ENCODE data around the gene CUX1. TPM values are rescaled to one million over a fixed set of nuclear protein-coding genes. Genes with fewer than 3 reads are reported as not detected.

Gene CUX1
- total RNA-seq, 3 donors from 2014 or later, result 35.1 to 54.4 (median 41.1) TPM

DNA sequence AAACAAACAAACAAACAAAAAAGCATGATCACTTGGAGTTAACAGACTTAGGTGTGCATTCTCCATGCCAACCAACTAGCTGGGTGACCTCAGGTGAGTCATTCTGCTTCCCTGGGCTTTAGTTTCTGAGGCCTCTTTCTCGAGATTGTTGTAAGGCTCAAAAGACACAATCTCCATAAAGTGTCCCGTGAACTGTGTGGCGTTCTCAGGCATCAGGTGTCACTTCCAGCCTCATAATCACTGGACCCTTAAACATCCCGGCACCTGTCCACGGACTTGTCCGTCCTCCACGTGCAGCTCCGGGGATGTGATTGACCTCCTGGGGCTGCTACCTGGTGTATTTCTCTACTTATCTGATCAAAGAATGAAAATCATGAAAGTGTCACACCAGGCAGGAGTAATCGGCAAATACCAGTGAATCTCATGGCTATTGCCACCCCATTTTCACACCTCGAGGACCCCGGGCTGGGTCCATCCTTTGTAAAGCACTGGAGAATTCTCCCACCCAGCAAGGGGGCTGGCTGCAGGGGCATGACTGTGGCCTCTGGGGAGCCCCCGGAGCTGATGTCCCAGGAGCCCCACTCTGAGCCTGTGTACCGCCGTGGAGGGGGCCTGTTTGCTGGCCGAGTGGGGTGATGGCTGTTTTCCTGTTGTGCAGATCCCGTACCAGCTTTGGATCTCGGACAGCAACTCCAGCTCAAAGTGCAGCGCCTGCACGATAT lies 279.4 kb downstream of the CUX1 start:
- no peak overlapping the region for H3K4me3 ChIP-seq
- no peak for DNase-seq (ENCODE audit: low spot score in 2 of 2)
- no peak overlapping the region for H3K27ac ChIP-seq
- H3K36me3 ChIP-seq, result no peaks in the 10 kb centered on the region
- intact Hi-C loops (cut with DNase I; ENCODE audit: low total_unique reads), result no loop called here
- H3K9me3 ChIP-seq, result no peaks in the 10 kb centered on the region
- TF ChIP-seq POLR2AphosphoS5 (IDR thresholded peaks at IDR 0.05) (no peak), POLR2A (IDR thresholded peaks at IDR 0.05) (no peak)
- TF ChIP-seq, protein P1, sequence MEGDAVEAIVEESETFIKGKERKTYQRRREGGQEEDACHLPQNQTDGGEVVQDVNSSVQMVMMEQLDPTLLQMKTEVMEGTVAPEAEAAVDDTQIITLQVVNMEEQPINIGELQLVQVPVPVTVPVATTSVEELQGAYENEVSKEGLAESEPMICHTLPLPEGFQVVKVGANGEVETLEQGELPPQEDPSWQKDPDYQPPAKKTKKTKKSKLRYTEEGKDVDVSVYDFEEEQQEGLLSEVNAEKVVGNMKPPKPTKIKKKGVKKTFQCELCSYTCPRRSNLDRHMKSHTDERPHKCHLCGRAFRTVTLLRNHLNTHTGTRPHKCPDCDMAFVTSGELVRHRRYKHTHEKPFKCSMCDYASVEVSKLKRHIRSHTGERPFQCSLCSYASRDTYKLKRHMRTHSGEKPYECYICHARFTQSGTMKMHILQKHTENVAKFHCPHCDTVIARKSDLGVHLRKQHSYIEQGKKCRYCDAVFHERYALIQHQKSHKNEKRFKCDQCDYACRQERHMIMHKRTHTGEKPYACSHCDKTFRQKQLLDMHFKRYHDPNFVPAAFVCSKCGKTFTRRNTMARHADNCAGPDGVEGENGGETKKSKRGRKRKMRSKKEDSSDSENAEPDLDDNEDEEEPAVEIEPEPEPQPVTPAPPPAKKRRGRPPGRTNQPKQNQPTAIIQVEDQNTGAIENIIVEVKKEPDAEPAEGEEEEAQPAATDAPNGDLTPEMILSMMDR (IDR thresholded peaks at IDR 0.05), result no peak
- no peaks in the 10 kb centered on the region for H3K4me1 ChIP-seq
- no peaks in the 10 kb centered on the region for H3K27me3 ChIP-seq

DNA sequence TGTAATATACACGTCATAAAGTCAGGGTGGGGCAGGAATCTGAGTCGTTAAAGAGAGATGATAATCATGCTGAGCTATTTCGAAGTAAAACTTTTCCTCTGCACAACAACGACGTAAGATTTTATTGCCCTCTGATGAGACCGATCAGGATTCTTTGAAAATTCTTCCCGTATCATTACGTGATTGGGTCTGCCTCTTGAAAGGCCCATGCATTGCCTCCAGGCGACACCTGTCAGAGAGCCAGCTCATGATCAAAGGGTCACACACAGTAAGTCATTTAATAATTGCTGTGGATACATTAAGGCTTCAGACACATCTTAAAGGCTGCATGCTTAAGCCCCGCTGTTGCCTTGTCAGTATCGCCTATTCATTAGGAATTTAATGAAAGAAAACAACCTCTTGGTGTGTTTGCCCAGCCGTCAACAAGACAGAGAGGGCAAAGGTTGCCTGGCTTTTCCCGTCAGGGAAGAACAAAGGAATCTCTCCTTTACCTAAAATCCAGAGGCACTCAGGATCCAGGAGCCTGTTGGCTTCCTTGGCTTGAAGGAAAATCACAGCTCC lies 280.3 kb downstream of the CUX1 start:
- Histone ChIP-seq H3K27me3 (no peaks in the 10 kb centered on the region), H3K4me3 (no peak overlapping the region), H3K9me3 (no peaks in the 10 kb centered on the region), H3K4me1 (no peaks in the 10 kb centered on the region), H3K36me3 (no peaks in the 10 kb centered on the region), H3K27ac (no peak overlapping the region)
- intact Hi-C loops (cut with DNase I; ENCODE audit: low total_unique reads), result no loop called here
- TF ChIP-seq POLR2AphosphoS5 (IDR thresholded peaks at IDR 0.05) (no peak), POLR2A (IDR thresholded peaks at IDR 0.05) (no peak)
- TF ChIP-seq, protein P1 (IDR thresholded peaks at IDR 0.05), result no peak
- no peak for DNase-seq (ENCODE audit: low spot score in 2 of 2)

DNA sequence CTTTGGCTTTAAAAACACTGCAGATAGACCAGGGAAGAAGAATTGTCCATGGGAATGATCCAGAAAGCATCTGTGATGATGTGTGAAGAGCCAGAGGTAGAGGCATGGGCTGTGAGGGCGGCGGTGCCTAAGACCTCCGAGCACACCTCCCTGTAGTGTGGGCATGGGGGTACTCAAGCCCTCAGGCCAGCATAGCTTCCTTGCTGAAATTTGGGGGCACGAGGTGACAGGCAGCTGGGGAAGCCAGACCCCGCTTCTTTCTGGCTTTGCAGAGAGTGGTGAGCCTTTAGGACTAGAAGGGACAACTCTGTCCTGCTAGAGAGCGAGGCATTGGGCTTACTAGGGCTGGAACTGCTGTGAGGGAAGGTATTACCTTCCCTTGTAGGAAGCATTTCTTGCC lies 281.6 kb downstream of the CUX1 start:
- no peak for DNase-seq (ENCODE audit: low spot score in 2 of 2)
- H3K27me3 ChIP-seq, result no peaks in the 10 kb centered on the region
- no peak for TF ChIP-seq POLR2AphosphoS5 (IDR thresholded peaks at IDR 0.05)
- no peak for TF ChIP-seq POLR2A (IDR thresholded peaks at IDR 0.05)
- TF ChIP-seq, protein P1 (IDR thresholded peaks at IDR 0.05), result no peak
- intact Hi-C loops (cut with DNase I; ENCODE audit: low total_unique reads), result no loop called here
- no peak overlapping the region for H3K4me3 ChIP-seq
- no peaks in the 10 kb centered on the region for H3K36me3 ChIP-seq
- H3K27ac ChIP-seq, result no peak overlapping the region
- no peaks in the 10 kb centered on the region for H3K9me3 ChIP-seq
- H3K4me1 ChIP-seq, result no peaks in the 10 kb centered on the region

DNA sequence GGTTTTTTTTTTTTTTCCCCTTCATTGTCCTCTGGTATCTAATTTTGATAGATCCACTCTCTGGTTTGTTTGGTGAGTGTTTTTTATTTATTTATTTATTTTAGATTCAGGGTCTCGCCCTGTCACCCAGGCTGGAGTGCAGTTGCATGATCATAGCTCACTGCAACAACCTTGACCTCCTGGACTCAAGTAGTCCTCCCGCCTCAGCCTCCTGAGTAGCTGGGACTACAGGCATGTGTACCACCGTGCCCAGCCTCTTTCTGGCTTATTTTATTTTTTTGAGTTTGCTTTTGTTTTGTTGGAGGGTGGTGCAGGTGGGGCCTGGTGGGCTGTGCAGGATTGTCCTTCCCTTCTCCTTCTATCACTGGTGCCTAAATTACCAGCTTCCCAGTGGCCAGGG lies 282.0 kb downstream of the CUX1 start:
- Histone ChIP-seq H3K9me3 (no peaks in the 10 kb centered on the region), H3K27ac (no peak overlapping the region), H3K36me3 (no peaks in the 10 kb centered on the region), H3K4me3 (no peak overlapping the region), H3K27me3 (no peaks in the 10 kb centered on the region), H3K4me1 (no peaks in the 10 kb centered on the region)
- intact Hi-C loops (cut with DNase I; ENCODE audit: low total_unique reads), result no loop called here
- no peak for TF ChIP-seq POLR2AphosphoS5 (IDR thresholded peaks at IDR 0.05)
- no peak for TF ChIP-seq POLR2A (IDR thresholded peaks at IDR 0.05)
- TF ChIP-seq, protein P1 (IDR thresholded peaks at IDR 0.05), result no peak
- DNase-seq (ENCODE audit: low spot score in 2 of 2), result no peak

DNA sequence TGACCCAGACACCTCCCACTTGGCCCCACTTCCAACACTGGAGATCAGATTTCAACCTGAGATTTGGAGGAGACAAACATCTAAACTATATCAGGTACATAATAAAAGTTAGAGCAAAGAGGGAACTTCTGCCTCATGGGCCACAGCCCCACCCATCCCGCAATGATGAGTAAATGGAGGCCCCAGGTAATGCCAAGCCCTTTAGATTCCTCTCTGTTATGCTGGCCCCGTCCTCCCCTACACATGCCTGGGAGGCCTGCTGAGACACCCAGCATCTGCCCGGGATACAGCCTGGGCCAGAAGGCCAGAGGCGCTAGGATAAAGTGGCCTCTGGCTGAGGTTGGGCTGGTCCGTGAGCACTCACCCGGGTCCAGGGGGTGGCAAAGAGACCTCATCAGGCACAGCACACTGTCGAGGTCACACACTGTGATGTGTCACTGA lies 283.7 kb downstream of the CUX1 start:
- Histone ChIP-seq H3K27me3 (no peaks in the 10 kb centered on the region), H3K9me3 (no peaks in the 10 kb centered on the region), H3K27ac (no peak overlapping the region), H3K36me3 (no peaks in the 10 kb centered on the region), H3K4me1 (no peaks in the 10 kb centered on the region), H3K4me3 (no peak overlapping the region)
- intact Hi-C loops (cut with DNase I; ENCODE audit: low total_unique reads), result no loop called here
- DNase-seq (ENCODE audit: low spot score in 2 of 2), result no peak
- TF ChIP-seq POLR2AphosphoS5 (IDR thresholded peaks at IDR 0.05), result no peak
- TF ChIP-seq, protein P1 (IDR thresholded peaks at IDR 0.05), result no peak
- no peak for TF ChIP-seq POLR2A (IDR thresholded peaks at IDR 0.05)

All from breast epithelium (tissue), 4 donors.